ENCODE results near the gene FIBCD1. TPM values are rescaled to one million over a fixed set of nuclear protein-coding genes. Genes with fewer than 3 reads are reported as not detected.

Gene FIBCD1
- total and polyA plus RNA-seq, 2 experiments from 2014 or later: 4.4 to 5.6 TPM

DNA sequence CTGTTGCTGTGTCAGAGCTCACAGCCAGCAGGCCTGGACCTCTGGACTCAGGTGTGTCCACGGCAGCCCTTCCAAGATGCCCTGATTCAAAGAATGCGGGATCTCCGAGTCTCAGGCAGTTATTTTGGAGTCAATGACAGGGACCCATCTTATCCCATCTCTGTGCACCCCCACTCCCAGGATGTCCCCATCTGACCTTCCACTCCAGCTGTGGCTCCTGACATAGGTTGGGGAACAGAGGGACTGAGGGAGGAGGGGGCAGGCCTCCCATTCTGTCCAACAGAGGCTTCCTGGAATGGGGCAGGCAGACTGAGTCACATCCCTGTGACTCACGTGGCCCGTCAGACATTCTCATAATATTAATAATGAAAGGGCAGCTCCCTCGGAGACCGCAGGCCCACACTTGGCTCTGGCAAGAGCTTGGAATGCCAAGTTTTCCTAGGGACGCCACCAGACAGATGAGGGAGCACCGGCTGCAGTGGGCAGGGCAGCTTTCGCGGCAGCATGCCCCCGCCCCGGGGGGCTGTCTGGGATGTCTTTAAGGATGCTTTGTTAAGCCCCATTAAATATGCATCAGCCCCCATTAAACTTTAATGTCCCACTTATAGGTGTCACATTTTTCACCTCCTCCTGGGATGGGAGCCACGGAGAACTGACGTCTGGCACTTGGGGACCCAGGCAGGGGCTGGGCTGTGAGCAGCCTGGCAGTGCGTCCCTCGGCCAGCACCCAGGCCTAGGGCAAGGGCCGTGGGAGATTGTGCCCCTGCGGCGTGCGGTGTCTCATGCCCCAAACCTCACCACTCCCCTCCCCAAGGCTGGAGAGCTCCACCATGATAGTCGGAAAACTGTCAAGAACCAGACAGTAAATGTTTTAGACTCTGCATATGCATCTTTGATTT, 23.6 kb upstream of the FIBCD1 start:
- no peaks in the 10 kb centered on the region; the same call in 1 of the 2 replicates for H3K9me2 ChIP-seq (ENCODE audit: insufficient read depth)
- no peak for DNase-seq (ENCODE audit: low spot score)
- H3K79me2 ChIP-seq (replicated peaks; ENCODE audit: insufficient read depth): no peaks in the 10 kb centered on the region
- H3F3A ChIP-seq (replicated peaks; ENCODE audit: low read depth): no peaks in the 10 kb centered on the region
- no peak for ATAC-seq
- no peak overlapping the region for H3K4me2 ChIP-seq
- H2AFZ ChIP-seq: no peak overlapping the region
- no peak overlapping the region for H3K27ac ChIP-seq (ENCODE audit: low read depth)
- Mint-ChIP-seq H3K27ac (no peak overlapping the region), H3K4me1 (no peaks in the 10 kb centered on the region), H3K36me3 (ENCODE audit: low read depth) (peaks cover 5% of the 10 kb centered on the region), H3K9me3 (peaks cover 24% of the 10 kb centered on the region), H3K4me3 (no peak overlapping the region), H3K27me3 (ENCODE audit: insufficient read depth, low read depth, poor library complexity) (peaks cover 8% of the 10 kb centered on the region)
- no peaks in the 10 kb centered on the region for H3K36me3 ChIP-seq (ENCODE audit: insufficient read depth)
- H3K27me3 ChIP-seq (ENCODE audit: insufficient read depth): no peaks in the 10 kb centered on the region
- H3K4me3 ChIP-seq: no peak overlapping the region
- H3K4me1 ChIP-seq (ENCODE audit: insufficient read depth): no peaks in the 10 kb centered on the region
- no peaks in the 10 kb centered on the region for H4K20me1 ChIP-seq (replicated peaks; ENCODE audit: insufficient read depth)
- TF ChIP-seq NANOG (IDR thresholded peaks at IDR 0.05; ENCODE audit: borderline replicate concordance) (no peak), POLR2AphosphoS5 (IDR thresholded peaks at IDR 0.05; ENCODE audit: low read depth) (no peak), STAT1 (IDR thresholded peaks at IDR 0.05; ENCODE audit: unreplicated experiment) (no peak), ZNF331 (CRISPR knock-in tag; IDR thresholded peaks at IDR 0.05; ENCODE audit: low read depth) (no peak), JUNB (IDR thresholded peaks at IDR 0.05; ENCODE audit: unreplicated experiment) (no peak), EZH2phosphoT487 (IDR thresholded peaks at IDR 0.05; ENCODE audit: unreplicated experiment) (no peak), ZNF114 (CRISPR knock-in tag; IDR thresholded peaks at IDR 0.05) (no peak), CREB1 (CRISPR knock-in tag; IDR thresholded peaks at IDR 0.05; ENCODE audit: low read depth) (no peak), EZH2 (IDR thresholded peaks at IDR 0.05; ENCODE audit: low read depth, unreplicated experiment) (no peak)
- TF ChIP-seq, protein P1, sequence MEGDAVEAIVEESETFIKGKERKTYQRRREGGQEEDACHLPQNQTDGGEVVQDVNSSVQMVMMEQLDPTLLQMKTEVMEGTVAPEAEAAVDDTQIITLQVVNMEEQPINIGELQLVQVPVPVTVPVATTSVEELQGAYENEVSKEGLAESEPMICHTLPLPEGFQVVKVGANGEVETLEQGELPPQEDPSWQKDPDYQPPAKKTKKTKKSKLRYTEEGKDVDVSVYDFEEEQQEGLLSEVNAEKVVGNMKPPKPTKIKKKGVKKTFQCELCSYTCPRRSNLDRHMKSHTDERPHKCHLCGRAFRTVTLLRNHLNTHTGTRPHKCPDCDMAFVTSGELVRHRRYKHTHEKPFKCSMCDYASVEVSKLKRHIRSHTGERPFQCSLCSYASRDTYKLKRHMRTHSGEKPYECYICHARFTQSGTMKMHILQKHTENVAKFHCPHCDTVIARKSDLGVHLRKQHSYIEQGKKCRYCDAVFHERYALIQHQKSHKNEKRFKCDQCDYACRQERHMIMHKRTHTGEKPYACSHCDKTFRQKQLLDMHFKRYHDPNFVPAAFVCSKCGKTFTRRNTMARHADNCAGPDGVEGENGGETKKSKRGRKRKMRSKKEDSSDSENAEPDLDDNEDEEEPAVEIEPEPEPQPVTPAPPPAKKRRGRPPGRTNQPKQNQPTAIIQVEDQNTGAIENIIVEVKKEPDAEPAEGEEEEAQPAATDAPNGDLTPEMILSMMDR (conservative IDR thresholded peaks at IDR 0.05; ENCODE audit: low read depth in 2 of 2): no peak
- TF ChIP-seq, protein P2, sequence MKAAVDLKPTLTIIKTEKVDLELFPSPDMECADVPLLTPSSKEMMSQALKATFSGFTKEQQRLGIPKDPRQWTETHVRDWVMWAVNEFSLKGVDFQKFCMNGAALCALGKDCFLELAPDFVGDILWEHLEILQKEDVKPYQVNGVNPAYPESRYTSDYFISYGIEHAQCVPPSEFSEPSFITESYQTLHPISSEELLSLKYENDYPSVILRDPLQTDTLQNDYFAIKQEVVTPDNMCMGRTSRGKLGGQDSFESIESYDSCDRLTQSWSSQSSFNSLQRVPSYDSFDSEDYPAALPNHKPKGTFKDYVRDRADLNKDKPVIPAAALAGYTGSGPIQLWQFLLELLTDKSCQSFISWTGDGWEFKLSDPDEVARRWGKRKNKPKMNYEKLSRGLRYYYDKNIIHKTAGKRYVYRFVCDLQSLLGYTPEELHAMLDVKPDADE (IDR thresholded peaks at IDR 0.05): no peak
- TF ChIP-seq, protein P3, sequence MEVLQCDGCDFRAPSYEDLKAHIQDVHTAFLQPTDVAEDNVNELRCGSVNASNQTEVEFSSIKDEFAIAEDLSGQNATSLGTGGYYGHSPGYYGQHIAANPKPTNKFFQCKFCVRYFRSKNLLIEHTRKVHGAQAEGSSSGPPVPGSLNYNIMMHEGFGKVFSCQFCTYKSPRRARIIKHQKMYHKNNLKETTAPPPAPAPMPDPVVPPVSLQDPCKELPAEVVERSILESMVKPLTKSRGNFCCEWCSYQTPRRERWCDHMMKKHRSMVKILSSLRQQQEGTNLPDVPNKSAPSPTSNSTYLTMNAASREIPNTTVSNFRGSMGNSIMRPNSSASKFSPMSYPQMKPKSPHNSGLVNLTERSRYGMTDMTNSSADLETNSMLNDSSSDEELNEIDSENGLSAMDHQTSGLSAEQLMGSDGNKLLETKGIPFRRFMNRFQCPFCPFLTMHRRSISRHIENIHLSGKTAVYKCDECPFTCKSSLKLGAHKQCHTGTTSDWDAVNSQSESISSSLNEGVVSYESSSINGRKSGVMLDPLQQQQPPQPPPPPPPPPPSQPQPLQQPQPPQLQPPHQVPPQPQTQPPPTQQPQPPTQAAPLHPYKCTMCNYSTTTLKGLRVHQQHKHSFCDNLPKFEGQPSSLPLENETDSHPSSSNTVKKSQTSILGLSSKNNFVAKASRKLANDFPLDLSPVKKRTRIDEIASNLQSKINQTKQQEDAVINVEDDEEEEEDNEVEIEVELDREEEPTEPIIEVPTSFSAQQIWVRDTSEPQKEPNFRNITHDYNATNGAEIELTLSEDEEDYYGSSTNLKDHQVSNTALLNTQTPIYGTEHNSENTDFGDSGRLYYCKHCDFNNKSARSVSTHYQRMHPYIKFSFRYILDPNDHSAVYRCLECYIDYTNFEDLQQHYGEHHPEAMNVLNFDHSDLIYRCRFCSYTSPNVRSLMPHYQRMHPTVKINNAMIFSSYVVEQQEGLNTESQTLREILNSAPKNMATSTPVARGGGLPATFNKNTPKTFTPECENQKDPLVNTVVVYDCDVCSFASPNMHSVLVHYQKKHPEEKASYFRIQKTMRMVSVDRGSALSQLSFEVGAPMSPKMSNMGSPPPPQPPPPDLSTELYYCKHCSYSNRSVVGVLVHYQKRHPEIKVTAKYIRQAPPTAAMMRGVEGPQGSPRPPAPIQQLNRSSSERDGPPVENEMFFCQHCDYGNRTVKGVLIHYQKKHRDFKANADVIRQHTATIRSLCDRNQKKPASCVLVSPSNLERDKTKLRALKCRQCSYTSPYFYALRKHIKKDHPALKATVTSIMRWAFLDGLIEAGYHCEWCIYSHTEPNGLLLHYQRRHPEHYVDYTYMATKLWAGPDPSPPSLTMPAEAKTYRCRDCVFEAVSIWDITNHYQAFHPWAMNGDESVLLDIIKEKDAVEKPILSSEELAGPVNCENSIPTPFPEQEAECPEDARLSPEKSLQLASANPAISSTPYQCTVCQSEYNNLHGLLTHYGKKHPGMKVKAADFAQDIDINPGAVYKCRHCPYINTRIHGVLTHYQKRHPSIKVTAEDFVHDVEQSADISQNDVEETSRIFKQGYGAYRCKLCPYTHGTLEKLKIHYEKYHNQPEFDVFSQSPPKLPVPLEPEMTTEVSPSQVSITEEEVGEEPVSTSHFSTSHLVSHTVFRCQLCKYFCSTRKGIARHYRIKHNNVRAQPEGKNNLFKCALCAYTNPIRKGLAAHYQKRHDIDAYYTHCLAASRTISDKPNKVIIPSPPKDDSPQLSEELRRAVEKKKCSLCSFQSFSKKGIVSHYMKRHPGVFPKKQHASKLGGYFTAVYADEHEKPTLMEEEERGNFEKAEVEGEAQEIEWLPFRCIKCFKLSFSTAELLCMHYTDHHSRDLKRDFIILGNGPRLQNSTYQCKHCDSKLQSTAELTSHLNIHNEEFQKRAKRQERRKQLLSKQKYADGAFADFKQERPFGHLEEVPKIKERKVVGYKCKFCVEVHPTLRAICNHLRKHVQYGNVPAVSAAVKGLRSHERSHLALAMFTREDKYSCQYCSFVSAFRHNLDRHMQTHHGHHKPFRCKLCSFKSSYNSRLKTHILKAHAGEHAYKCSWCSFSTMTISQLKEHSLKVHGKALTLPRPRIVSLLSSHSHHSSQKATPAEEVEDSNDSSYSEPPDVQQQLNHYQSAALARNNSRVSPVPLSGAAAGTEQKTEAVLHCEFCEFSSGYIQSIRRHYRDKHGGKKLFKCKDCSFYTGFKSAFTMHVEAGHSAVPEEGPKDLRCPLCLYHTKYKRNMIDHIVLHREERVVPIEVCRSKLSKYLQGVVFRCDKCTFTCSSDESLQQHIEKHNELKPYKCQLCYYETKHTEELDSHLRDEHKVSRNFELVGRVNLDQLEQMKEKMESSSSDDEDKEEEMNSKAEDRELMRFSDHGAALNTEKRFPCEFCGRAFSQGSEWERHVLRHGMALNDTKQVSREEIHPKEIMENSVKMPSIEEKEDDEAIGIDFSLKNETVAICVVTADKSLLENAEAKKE (CRISPR knock-in tag; IDR thresholded peaks at IDR 0.05): no peak
- TF ChIP-seq, protein P4, sequence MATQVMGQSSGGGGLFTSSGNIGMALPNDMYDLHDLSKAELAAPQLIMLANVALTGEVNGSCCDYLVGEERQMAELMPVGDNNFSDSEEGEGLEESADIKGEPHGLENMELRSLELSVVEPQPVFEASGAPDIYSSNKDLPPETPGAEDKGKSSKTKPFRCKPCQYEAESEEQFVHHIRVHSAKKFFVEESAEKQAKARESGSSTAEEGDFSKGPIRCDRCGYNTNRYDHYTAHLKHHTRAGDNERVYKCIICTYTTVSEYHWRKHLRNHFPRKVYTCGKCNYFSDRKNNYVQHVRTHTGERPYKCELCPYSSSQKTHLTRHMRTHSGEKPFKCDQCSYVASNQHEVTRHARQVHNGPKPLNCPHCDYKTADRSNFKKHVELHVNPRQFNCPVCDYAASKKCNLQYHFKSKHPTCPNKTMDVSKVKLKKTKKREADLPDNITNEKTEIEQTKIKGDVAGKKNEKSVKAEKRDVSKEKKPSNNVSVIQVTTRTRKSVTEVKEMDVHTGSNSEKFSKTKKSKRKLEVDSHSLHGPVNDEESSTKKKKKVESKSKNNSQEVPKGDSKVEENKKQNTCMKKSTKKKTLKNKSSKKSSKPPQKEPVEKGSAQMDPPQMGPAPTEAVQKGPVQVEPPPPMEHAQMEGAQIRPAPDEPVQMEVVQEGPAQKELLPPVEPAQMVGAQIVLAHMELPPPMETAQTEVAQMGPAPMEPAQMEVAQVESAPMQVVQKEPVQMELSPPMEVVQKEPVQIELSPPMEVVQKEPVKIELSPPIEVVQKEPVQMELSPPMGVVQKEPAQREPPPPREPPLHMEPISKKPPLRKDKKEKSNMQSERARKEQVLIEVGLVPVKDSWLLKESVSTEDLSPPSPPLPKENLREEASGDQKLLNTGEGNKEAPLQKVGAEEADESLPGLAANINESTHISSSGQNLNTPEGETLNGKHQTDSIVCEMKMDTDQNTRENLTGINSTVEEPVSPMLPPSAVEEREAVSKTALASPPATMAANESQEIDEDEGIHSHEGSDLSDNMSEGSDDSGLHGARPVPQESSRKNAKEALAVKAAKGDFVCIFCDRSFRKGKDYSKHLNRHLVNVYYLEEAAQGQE (IDR thresholded peaks at IDR 0.05; ENCODE audit: unreplicated experiment): no peak

Data from GM23338 (cell line).